HepG2 (cell line): Measurements from ENCODE around the gene PCNA. TPM values are rescaled to one million over a fixed set of nuclear protein-coding genes. Genes with fewer than 3 reads are reported as not detected.

Experiments
- CBX1 ChIP-seq: IDR thresholded peaks from one replicate; pipeline ENCODE4 v1.6.1; 2016; ENCODE audit warnings: antibody characterized with exemption, low read depth
- FOSL2 ChIP-seq: sonication (generic); formaldehyde crosslinking; IDR thresholded peaks from 2 replicates; pipeline ENCODE4 v1.4.0; 2020; ENCODE audit warnings: missing genetic modification reagents
- RAD21 ChIP-seq: fragments of 450-650 bp; formaldehyde crosslinking; IDR thresholded peaks from 2 replicates; pipeline ENCODE4 v1.5.0; 2020; ENCODE audit warnings: mild to moderate bottlenecking
- TEAD3 ChIP-seq: optimal IDR thresholded peaks from 2 replicates; pipeline ENCODE3; 2016; ENCODE audit warnings: borderline replicate concordance
- ZFP36L1 ChIP-seq: sonication (generic); formaldehyde crosslinking; IDR thresholded peaks from 2 replicates; pipeline ENCODE4 v1.8.0; 2022; ENCODE audit warnings: mild to moderate bottlenecking, missing genetic modification reagents, moderate library complexity
- ZNF138 ChIP-seq: sonication (generic); formaldehyde crosslinking; IDR thresholded peaks from 2 replicates; pipeline ENCODE4 v1.5.0; 2020; ENCODE audit warnings: mild to moderate bottlenecking, low read depth, missing genetic modification reagents
- ZNF142 ChIP-seq: sonication (generic); formaldehyde crosslinking; IDR thresholded peaks from 2 replicates; pipeline ENCODE4 v1.4.0; 2020; ENCODE audit warnings: missing genetic modification reagents
- ZNF234 ChIP-seq: sonication (generic); formaldehyde crosslinking; conservative IDR thresholded peaks from 2 replicates; pipeline ENCODE4 v1.5.1; 2020; ENCODE audit warnings: mild to moderate bottlenecking, missing genetic modification reagents
- ZNF3 ChIP-seq: IDR thresholded peaks from 2 replicates; pipeline ENCODE4 v1.7.0; 2017; ENCODE audit warnings: inconsistent platforms
- ZNF501 ChIP-seq: sonication (generic); formaldehyde crosslinking; IDR thresholded peaks from 2 replicates; pipeline ENCODE4 v1.5.1; 2020; ENCODE audit warnings: mild to moderate bottlenecking, moderate library complexity, missing genetic modification reagents
- ZNF557 ChIP-seq: sonication (generic); formaldehyde crosslinking; IDR thresholded peaks from 2 replicates; pipeline ENCODE4 v1.4.0; 2020; ENCODE audit warnings: missing genetic modification reagents
- ZNF616 ChIP-seq: sonication (generic); formaldehyde crosslinking; IDR thresholded peaks from 2 replicates; pipeline ENCODE4 v1.5.0; 2020; ENCODE audit warnings: low read depth, mild to moderate bottlenecking, missing genetic modification reagents
- ZNF737 ChIP-seq: sonication (generic); formaldehyde crosslinking; IDR thresholded peaks from 2 replicates; pipeline ENCODE4 v1.5.0; 2020; ENCODE audit warnings: missing genetic modification reagents, mild to moderate bottlenecking, borderline replicate concordance
- polyA plus RNA-seq, 8 experiments: library from polyadenylated mRNA; depleted of rRNA in 3 of 8; stranded (reverse) in 7 of 8; unstranded in 1 of 8; fragments of >200 nt; fragmentation: Illumina TruSeq in 4 of 8; extraction: Trizol in 4 of 8; gene quantifications; 2 replicates each; pipeline versions ENCODE4 v1.2.1 to v1.2.3, GENCODE V29; 2011 to 2016; ENCODE audit warnings: low read depth in 4 of 8, missing spikeins in 1 of 8, mixed read lengths in 1 of 8; ENCODE audit not compliant: insufficient read depth in 1 of 8
- total RNA-seq, 5 experiments: library from RNA; depleted of rRNA; stranded (reverse); fragments of >200 nt; fragmentation: Illumina TruSeq; extraction: Trizol; gene quantifications; 2 replicates each; pipeline ENCODE4 v1.2.3, GENCODE V29; 2016; ENCODE audit warnings: low read depth in 1 of 5
- TF ChIP-seq, protein P1 (sequence below): sonication (generic); formaldehyde crosslinking; IDR thresholded peaks from 2 replicates; pipeline ENCODE4 v1.4.0; 2020; ENCODE audit warnings: missing genetic modification reagents; ENCODE audit errors: not compliant biosample characterization
- TF ChIP-seq, protein P2 (sequence below): sonication (generic); formaldehyde crosslinking; IDR thresholded peaks from 2 replicates; pipeline ENCODE4 v1.4.0; 2020; ENCODE audit warnings: missing genetic modification reagents
- TF ChIP-seq, protein P3 (sequence below): sonication (generic); formaldehyde crosslinking; IDR thresholded peaks from 2 replicates; pipeline ENCODE4 v1.5.0; 2020; ENCODE audit warnings: mild to moderate bottlenecking, missing genetic modification reagents, borderline replicate concordance

PCNA gene
- total and polyA plus RNA-seq, 2 of the 13 experiments (the other 11 are each of a cell fraction or from before 2014, with no cell fraction given), result 229 to 655 TPM

GRCh38 chr20:5153612-5154542 is 34.1 kb upstream of the PCNA start (continued):
- TF ChIP-seq ZNF138 (CRISPR knock-in tag) (no peak), ZNF737 (no peak), ZNF616 (CRISPR knock-in tag) (no peak), ZNF557 (CRISPR knock-in tag) (no peak), ZNF234 (CRISPR knock-in tag) (no peak), RAD21 (CRISPR knock-in tag) (peak; percentile 12; the same call in 1 of the 2 replicates), TEAD3 (CRISPR knock-in tag) (peak; percentile 47), CBX1 (no peak), ZNF501 (peak; percentile 33; the same call in 1 of the 2 replicates), FOSL2 (CRISPR knock-in tag) (no peak; the same call in 1 of the 2 replicates), ZFP36L1 (0 out of 2 replicates have a peak, but pooled peaks have one; percentile 44), ZNF3 (no peak), ZNF142 (CRISPR knock-in tag) (no peak)
- TF ChIP-seq, protein P1, sequence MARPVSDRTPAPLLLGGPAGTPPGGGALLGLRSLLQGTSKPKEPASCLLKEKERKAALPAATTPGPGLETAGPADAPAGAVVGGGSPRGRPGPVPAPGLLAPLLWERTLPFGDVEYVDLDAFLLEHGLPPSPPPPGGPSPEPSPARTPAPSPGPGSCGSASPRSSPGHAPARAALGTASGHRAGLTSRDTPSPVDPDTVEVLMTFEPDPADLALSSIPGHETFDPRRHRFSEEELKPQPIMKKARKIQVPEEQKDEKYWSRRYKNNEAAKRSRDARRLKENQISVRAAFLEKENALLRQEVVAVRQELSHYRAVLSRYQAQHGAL (CRISPR knock-in tag), result no peak
- TF ChIP-seq, protein P2, sequence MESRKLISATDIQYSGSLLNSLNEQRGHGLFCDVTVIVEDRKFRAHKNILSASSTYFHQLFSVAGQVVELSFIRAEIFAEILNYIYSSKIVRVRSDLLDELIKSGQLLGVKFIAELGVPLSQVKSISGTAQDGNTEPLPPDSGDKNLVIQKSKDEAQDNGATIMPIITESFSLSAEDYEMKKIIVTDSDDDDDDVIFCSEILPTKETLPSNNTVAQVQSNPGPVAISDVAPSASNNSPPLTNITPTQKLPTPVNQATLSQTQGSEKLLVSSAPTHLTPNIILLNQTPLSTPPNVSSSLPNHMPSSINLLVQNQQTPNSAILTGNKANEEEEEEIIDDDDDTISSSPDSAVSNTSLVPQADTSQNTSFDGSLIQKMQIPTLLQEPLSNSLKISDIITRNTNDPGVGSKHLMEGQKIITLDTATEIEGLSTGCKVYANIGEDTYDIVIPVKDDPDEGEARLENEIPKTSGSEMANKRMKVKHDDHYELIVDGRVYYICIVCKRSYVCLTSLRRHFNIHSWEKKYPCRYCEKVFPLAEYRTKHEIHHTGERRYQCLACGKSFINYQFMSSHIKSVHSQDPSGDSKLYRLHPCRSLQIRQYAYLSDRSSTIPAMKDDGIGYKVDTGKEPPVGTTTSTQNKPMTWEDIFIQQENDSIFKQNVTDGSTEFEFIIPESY (CRISPR knock-in tag), result no peak
- TF ChIP-seq, protein P3, sequence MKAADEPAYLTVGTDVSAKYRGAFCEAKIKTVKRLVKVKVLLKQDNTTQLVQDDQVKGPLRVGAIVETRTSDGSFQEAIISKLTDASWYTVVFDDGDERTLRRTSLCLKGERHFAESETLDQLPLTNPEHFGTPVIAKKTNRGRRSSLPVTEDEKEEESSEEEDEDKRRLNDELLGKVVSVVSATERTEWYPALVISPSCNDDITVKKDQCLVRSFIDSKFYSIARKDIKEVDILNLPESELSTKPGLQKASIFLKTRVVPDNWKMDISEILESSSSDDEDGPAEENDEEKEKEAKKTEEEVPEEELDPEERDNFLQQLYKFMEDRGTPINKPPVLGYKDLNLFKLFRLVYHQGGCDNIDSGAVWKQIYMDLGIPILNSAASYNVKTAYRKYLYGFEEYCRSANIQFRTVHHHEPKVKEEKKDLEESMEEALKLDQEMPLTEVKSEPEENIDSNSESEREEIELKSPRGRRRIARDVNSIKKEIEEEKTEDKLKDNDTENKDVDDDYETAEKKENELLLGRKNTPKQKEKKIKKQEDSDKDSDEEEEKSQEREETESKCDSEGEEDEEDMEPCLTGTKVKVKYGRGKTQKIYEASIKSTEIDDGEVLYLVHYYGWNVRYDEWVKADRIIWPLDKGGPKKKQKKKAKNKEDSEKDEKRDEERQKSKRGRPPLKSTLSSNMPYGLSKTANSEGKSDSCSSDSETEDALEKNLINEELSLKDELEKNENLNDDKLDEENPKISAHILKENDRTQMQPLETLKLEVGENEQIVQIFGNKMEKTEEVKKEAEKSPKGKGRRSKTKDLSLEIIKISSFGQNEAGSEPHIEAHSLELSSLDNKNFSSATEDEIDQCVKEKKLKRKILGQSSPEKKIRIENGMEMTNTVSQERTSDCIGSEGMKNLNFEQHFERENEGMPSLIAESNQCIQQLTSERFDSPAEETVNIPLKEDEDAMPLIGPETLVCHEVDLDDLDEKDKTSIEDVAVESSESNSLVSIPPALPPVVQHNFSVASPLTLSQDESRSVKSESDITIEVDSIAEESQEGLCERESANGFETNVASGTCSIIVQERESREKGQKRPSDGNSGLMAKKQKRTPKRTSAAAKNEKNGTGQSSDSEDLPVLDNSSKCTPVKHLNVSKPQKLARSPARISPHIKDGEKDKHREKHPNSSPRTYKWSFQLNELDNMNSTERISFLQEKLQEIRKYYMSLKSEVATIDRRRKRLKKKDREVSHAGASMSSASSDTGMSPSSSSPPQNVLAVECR (CRISPR knock-in tag), result 0 out of 2 replicates have a peak, but pooled peaks have one; percentile 36
